Activated naive CD4-positive, alpha-beta T cell treated with anti-CD3 and anti-CD28 coated beads, Interleukin-2, amount 50 U/mL, for 72 hours (primary cell): Measurements from ENCODE around the gene PGS1. TPM values are rescaled to one million over a fixed set of nuclear protein-coding genes. Genes with fewer than 3 reads are reported as not detected.
"Not testable (repeated sequence)": the region's sequence is repeated elsewhere in the genome, so short reads cannot be mapped to it uniquely, and the experiment has no call there.

Source experiments
- ATAC-seq, 2 donors: fragments of 150-1000 bp; cut with Tn5 transposase; 2 replicates each; pipeline ENCODE4 v1.10.0; 2021; ENCODE audit warnings: mild to moderate bottlenecking in 2 of 2, moderate library complexity in 2 of 2
- DNase-seq, 2 donors: peaks; one replicate each; pipeline ENCODE4 v3.0.0; 2021 to 2022; ENCODE audit warnings: low spot score in 2 of 2
- H3K27ac Mint-ChIP-seq, 2 donors: one replicate each; pipeline ENCODE4 v1.8.0; 2022; ENCODE audit warnings: mild to moderate bottlenecking in 2 of 2, mixed read lengths in 2 of 2
- H3K36me3 Mint-ChIP-seq, 2 donors: one replicate each; pipeline ENCODE4 v1.8.0; 2022; ENCODE audit warnings: mixed read lengths in 2 of 2
- H3K9me3 Mint-ChIP-seq, 2 donors: one replicate each; pipeline ENCODE4 v1.8.0; 2022; ENCODE audit warnings: mixed read lengths in 2 of 2
- total RNA-seq, 2 donors: library from RNA; stranded (reverse); gene quantifications; one replicate each; pipeline ENCODE4 v1.2.3, GENCODE V29; 2022

Gene PGS1, protein sequence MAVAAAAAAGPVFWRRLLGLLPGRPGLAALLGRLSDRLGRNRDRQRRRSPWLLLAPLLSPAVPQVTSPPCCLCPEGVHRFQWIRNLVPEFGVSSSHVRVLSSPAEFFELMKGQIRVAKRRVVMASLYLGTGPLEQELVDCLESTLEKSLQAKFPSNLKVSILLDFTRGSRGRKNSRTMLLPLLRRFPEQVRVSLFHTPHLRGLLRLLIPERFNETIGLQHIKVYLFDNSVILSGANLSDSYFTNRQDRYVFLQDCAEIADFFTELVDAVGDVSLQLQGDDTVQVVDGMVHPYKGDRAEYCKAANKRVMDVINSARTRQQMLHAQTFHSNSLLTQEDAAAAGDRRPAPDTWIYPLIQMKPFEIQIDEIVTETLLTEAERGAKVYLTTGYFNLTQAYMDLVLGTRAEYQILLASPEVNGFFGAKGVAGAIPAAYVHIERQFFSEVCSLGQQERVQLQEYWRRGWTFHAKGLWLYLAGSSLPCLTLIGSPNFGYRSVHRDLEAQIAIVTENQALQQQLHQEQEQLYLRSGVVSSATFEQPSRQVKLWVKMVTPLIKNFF
- 100 to 1,000 TPM in 1 of 2 donors, 10 to 100 TPM in 1; 63.5 to 122 TPM for total RNA-seq

GRCh38 chr17:78378225-78379130, at the start of gene PGS1:
Gene PGS1 (plus strand): TSS chr17:78378649. CDS start chr17:78378666, 17 bp downstream.
- DNase-seq (peak; percentile 85 to 88), ATAC-seq (peak; percentile 29 to 41)
- H3K27ac Mint-ChIP-seq: peak within 1 kb of the TSS; percentile 97 to 99
- no peaks in the 10 kb centered on the region for H3K9me3 Mint-ChIP-seq
- peaks cover 17 to 42% of the 10 kb centered on the region in 2 donors for H3K36me3 Mint-ChIP-seq

DNA sequence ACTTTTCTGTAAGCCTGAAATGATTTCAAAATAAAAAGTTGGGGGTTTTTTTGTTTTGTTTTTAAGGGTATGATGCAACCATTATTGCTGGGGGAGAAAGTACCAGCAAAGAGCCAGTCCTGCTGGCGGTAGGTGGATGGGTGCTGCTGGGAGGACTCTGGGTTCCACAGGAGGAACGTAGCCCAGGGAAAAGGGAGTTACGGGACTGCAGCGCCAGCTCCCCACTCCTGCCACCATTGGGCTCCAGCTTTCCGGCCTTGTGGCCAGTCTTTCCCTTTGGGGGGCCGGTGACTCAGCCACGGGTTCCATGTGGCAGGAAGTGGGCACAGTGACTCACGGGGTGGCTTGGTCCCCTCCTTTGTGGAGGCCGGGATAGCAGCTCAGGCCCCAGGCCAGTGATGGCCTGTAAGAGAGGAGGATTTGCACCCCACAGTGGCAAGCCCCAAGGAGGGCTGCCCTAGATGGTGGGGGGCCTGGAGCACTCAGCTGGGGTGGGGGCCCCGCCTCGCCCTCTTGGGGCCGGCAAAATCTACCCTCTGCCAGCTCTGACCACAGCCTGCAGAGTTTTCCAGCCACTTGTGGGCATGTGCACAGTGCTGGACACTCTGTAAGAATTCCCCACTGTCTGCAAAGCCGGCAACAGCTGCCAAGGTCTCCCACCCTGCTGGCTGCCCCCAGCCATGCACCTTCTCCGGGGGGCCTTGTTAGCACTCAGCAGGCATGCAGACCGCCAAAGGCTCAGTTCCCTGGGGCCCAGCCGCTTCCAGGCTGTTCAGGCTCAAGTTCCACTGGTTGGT, 49.0 kb upstream of the PGS1 start:
- H3K27ac Mint-ChIP-seq: peak overlapping the region; percentile 22 to 57
- no peaks in the 10 kb centered on the region for H3K36me3 Mint-ChIP-seq
- no peak for DNase-seq
- peak in 1 of 2 donors; percentile 64 for ATAC-seq
- no peaks in the 10 kb centered on the region for H3K9me3 Mint-ChIP-seq

GRCh38 chr17:78330570-78331224, 47.8 kb upstream of the PGS1 start:
- ATAC-seq (no peak), DNase-seq (no peak)
- H3K27ac Mint-ChIP-seq: peak overlapping the region in 1 of 2 donors; percentile 94
- H3K9me3 Mint-ChIP-seq: no peaks in the 10 kb centered on the region
- H3K36me3 Mint-ChIP-seq: no peaks in the 10 kb centered on the region

DNA sequence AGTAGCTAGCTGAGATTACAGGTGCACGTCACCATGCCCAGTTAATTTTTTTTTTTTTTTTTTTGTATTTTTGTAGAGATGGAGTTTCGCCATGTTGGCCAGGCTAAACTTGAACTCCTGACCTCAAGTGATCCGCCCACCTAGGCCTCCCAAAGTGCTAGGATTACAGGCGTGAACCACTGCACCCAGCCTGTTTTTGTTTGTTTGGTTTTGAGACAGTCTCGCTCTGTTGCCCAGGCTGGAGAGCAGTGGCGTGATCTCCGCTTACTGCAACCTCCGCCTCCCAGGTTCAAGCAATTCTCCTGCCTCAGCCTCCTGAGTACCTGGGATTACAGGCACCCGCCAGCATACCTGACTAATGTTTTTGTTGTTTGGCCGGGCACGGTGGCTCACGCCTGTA, 47.1 kb upstream of the PGS1 start:
- H3K27ac Mint-ChIP-seq, H3K9me3 Mint-ChIP-seq, H3K36me3 Mint-ChIP-seq, DNase-seq, ATAC-seq: not testable (repeated sequence)

DNA sequence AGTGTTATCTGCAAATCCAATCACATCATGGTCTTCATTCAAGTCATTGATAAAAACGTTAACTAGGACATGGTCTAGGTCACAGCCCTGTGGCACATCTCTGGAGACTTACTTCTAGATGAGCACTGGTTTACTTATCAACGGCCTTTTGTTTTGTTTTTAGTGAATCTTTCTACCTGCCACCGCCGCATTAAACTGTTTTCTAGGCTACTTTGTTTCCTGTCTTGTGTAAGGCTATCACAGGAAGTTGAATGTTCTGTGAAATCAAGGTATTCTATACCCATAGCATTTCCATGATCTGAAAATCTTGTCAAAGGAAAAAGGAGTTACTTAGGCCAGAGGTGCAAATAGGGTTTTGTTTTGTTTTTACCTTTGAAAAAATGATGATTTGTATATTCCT, 45.5 kb upstream of the PGS1 start:
- Mint-ChIP-seq H3K36me3 (no peaks in the 10 kb centered on the region), H3K9me3 (no peaks in the 10 kb centered on the region), H3K27ac (peak overlapping the region; percentile 78 to 82)
- DNase-seq (no peak), ATAC-seq (peak; percentile 33 to 38)

DNA sequence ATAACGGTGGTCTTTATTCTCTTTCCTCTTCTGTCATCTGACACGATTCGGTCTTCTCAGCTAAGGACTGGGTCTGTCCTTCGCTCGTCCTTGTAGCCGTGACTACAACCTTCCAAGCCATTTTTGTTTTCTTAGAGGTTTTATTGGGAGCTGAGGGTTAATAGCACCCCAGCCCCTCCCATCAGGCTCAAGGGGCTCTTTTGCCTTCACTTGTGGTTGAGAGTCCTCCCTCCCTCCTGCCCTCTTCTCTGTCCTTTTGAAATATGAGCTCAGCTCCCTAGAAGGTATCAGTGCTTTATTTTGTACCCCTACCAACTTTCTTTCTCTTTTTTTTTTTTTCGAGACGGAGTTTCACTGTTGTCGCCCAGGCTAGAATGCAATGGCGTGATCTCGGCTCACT, 43.2 kb upstream of the PGS1 start:
- no peak for ATAC-seq
- H3K9me3 Mint-ChIP-seq: no peaks in the 10 kb centered on the region
- DNase-seq: no peak
- H3K27ac Mint-ChIP-seq: peak overlapping the region; percentile 2 to 37
- H3K36me3 Mint-ChIP-seq: no peaks in the 10 kb centered on the region

DNA sequence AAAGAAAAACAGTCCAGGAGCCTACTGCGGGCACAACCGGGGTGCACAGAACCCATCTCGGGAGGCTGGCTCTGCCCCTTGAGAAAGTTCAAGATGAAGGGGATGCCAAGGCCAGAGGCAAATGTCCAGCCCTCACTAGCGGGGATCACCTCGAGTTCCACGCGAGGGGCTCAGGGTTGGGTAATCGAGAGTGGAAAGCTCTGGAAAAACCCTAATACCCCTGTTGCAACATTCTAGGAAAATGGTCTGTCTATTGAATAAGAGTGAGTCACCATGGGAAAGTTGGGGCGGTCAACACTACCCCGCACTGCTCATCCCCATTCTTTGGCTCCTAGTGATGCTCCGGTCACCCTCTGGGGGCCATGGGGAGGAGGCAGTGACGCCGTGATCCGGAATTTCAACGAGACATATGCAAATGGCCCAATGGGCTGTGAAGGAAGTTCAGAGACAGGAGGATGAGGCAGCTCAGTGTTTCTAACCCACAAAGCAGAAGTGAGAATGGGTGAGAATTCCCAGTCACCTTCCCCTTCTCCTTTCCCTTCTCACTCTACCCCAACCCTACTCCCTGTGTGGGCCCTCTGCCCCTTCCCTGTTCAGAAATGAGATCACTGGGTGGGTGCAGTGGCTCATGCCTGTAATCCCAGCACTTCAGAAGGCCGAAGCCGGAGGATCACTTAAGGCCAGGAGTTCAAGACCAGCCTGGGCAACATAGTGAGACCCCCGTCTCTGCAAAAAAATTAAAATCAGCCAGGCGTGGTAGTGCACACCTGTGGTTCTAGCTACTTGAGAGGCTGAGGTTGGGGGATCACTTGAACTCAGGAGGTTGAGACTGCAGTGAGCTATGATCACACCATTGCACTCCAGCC, 41.0 kb upstream of the PGS1 start:
- no peak overlapping the region for H3K27ac Mint-ChIP-seq
- ATAC-seq: no peak
- no peaks in the 10 kb centered on the region for H3K36me3 Mint-ChIP-seq
- DNase-seq: no peak
- no peaks in the 10 kb centered on the region for H3K9me3 Mint-ChIP-seq

DNA sequence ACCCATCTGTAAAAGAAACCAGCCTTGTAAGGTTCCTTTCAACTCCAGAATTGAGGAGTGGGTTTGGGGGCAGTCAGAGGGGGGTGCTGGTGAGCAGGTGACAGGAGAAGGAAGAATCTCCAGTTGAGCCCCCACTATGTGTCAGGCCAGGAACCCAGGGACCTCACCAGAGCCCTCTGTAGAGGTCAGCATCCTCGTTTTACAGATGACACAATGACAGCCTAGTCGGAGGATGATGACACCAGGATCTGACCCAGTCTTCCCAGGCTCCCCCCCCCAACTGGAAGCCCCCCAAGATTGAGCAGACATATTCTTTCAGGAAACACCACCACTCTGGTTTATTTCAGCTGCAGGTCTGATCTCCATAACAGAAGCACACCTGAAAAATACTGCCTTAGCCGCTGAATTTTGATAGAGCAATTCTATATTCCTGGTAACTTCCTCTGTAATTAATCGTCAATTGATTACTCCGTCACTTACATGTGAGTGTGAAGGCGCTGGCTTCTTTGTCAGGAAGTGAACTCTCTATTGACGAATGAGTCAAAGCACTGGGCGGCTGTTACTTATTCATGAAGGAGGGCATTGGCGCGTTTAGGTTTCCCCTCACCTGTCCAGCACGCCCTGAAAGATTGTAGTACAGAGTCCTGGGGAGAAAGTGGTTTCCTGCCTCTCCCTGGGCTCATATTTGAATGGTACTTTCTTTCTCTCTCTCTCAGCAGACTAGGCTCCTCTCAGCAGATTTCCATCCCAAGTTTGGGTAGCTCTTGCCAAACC, 39.8 kb upstream of the PGS1 start:
- H3K9me3 Mint-ChIP-seq: no peaks in the 10 kb centered on the region
- no peak overlapping the region for H3K27ac Mint-ChIP-seq
- H3K36me3 Mint-ChIP-seq: no peaks in the 10 kb centered on the region
- DNase-seq: no peak
- ATAC-seq: no peak

GRCh38 chr17:78340183-78340955, 38.1 kb upstream of the PGS1 start:
- Mint-ChIP-seq H3K9me3 (no peaks in the 10 kb centered on the region), H3K36me3 (no peaks in the 10 kb centered on the region), H3K27ac (peak overlapping the region in 1 of 2 donors; percentile 37)
- DNase-seq (no peak), ATAC-seq (no peak)

- Mint-ChIP-seq H3K9me3 (no peaks in the 10 kb centered on the region), H3K27ac (no peak overlapping the region), H3K36me3 (no peaks in the 10 kb centered on the region)
- peak; percentile 20 to 21 for ATAC-seq
- DNase-seq: no peak
These were observed 36.6 kb upstream of the PGS1 start for GRCh38 chr17:78341559-78342448.

GRCh38 chr17:78342449-78343186, 35.8 kb upstream of the PGS1 start:
- no peak for DNase-seq
- Mint-ChIP-seq H3K27ac (peak overlapping the region; percentile 84 to 92), H3K9me3 (no peaks in the 10 kb centered on the region), H3K36me3 (no peaks in the 10 kb centered on the region)
- no peak for ATAC-seq

- Mint-ChIP-seq H3K27ac (peak overlapping the region; percentile 84 to 92), H3K9me3 (no peaks in the 10 kb centered on the region), H3K36me3 (no peaks in the 10 kb centered on the region)
- DNase-seq (no peak), ATAC-seq (peak; percentile 25 to 34)
These were observed 35.3 kb upstream of the PGS1 start for GRCh38 chr17:78343187-78343542.
